B cell (primary cell): ENCODE data around the gene PRR35.

Experiments used
- CTCF ChIP-seq: fragments of 200-600 bp; IDR thresholded peaks from one replicate; pipeline ENCODE4 v1.8.0; 2022; ENCODE audit warnings: antibody characterized with exemption, mild to moderate bottlenecking
- EZH2 ChIP-seq: IDR thresholded peaks from 2 replicates; pipeline ENCODE4 v1.6.1; 2012; ENCODE audit warnings: borderline replicate concordance, low read depth, mild to moderate bottlenecking, moderate library complexity, low read length; ENCODE audit not compliant: insufficient read depth, poor library complexity, severe bottlenecking

GRCh38 chr16:526181-527014 lies 33.8 kb upstream of the PRR35 start:
- TF ChIP-seq CTCF, result no peak
- no peak for TF ChIP-seq EZH2
